OCI-M2 (cell line): ENCODE data around the gene SMPD1.
"Not testable (repeated sequence)": the region's sequence is repeated elsewhere in the genome, so short reads cannot be mapped to it uniquely, and the experiment has no call there.

ENCODE experiments used
- DNase-seq: peaks from one replicate; lab custom pipeline; 2025; ENCODE audit not compliant: unreplicated experiment; lab: John Stamatoyannopoulos, UW

SMPD1 gene

GRCh38 chr11:6387811-6388599 lies 2.3 kb upstream of the SMPD1 start:
- DNase-seq = no peak

- DNase-seq = no peak
Observed at GRCh38 chr11:6388748-6389147, 1.5 kb upstream of the SMPD1 start.

- no peak for DNase-seq
Observed at GRCh38 chr11:6390718-6391469, 620 bp downstream of the SMPD1 start.

- DNase-seq = no peak
Observed at GRCh38 chr11:6391537-6392134, 1.4 kb downstream of the SMPD1 start.

GRCh38 chr11:6392251-6392650 lies 2.0 kb downstream of the SMPD1 start:
- DNase-seq = not testable (repeated sequence)

GRCh38 chr11:6393989-6394670 lies 3.9 kb downstream of the SMPD1 start:
- DNase-seq = no peak

- no peak for DNase-seq
Observed at GRCh38 chr11:6395470-6396060, 5.3 kb downstream of the SMPD1 start.

- no peak for DNase-seq
Observed at GRCh38 chr11:6397156-6397555, 6.9 kb downstream of the SMPD1 start.

- no peak for DNase-seq
Observed at GRCh38 chr11:6397636-6398035, 7.4 kb downstream of the SMPD1 start.

- DNase-seq = no peak
Observed at GRCh38 chr11:6400431-6401345, 10.4 kb downstream of the SMPD1 start.

GRCh38 chr11:6401464-6401863 lies 11.2 kb downstream of the SMPD1 start:
- DNase-seq = no peak

GRCh38 chr11:6402061-6402470 lies 11.8 kb downstream of the SMPD1 start:
- DNase-seq = no peak

GRCh38 chr11:6402561-6402981 lies 12.3 kb downstream of the SMPD1 start:
- DNase-seq = no peak

- no peak for DNase-seq
Observed at GRCh38 chr11:6403539-6403938, 13.3 kb downstream of the SMPD1 start.

- no peak for DNase-seq
Observed at GRCh38 chr11:6404342-6405051, 14.2 kb downstream of the SMPD1 start.

GRCh38 chr11:6405052-6405667 lies 14.9 kb downstream of the SMPD1 start:
- no peak for DNase-seq

GRCh38 chr11:6405846-6406245 lies 15.6 kb downstream of the SMPD1 start:
- no peak for DNase-seq

GRCh38 chr11:6406370-6406769 lies 16.1 kb downstream of the SMPD1 start:
- no peak for DNase-seq
